ENCODE measurements around the gene LATS2.

DNA sequence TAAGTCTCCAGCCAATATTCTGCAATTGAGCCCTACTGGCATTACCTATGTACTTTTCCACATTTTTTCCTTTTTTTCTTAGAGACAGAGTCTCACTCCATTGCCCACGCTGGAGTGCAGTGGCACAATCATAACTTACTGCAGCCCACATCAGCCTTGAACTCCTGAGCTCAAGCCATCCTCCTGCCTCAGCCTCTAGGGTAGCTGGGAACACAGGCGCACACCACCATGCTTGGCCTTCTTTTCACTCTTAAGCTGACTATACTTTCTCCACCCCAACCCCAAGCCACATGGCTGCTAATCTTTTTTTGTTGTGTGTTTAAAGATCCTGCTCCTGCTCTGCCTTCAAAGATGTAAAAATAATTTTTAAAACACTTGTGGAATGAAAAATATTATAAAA is 1.6 kb upstream of the LATS2 start:
- TF ChIP-seq, protein P1, sequence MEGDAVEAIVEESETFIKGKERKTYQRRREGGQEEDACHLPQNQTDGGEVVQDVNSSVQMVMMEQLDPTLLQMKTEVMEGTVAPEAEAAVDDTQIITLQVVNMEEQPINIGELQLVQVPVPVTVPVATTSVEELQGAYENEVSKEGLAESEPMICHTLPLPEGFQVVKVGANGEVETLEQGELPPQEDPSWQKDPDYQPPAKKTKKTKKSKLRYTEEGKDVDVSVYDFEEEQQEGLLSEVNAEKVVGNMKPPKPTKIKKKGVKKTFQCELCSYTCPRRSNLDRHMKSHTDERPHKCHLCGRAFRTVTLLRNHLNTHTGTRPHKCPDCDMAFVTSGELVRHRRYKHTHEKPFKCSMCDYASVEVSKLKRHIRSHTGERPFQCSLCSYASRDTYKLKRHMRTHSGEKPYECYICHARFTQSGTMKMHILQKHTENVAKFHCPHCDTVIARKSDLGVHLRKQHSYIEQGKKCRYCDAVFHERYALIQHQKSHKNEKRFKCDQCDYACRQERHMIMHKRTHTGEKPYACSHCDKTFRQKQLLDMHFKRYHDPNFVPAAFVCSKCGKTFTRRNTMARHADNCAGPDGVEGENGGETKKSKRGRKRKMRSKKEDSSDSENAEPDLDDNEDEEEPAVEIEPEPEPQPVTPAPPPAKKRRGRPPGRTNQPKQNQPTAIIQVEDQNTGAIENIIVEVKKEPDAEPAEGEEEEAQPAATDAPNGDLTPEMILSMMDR (IDR thresholded peaks at IDR 0.05), result no peak
- TF ChIP-seq POLR2A (IDR thresholded peaks at IDR 0.05) (no peak), EP300 (IDR thresholded peaks at IDR 0.05) (no peak)

Data from ovary (tissue), 3 donors.